Natural killer cell (primary cell): ENCODE measurements around the gene SLC8A1. TPM values are rescaled to one million over a fixed set of nuclear protein-coding genes. Genes with fewer than 3 reads are reported as not detected.

Experiments
- ATAC-seq, 3 donors: fragments of 150-1000 bp in 2 of 3; fragments of 200-7000 bp in 1 of 3; cut with Tn5 transposase; 1 replicate in 1 of 3; 2 replicates in 2 of 3; pipeline ENCODE4 v1.10.0; 2021; ENCODE audit warnings: mild to moderate bottlenecking in 2 of 3, moderate library complexity in 2 of 3
- DNase-seq, 2 donors: peaks; one replicate each; pipeline versions ENCODE4 v3.0.0 to v3.0.0-alpha.2; 2013 to 2021; ENCODE audit warnings: mixed read lengths in 1 of 2
- H3K27ac ChIP-seq: one replicate; pipeline ENCODE4 v1.5.1; 2013; ENCODE audit warnings: mild to moderate bottlenecking, low read length
- H3K27me3 ChIP-seq: one replicate; pipeline ENCODE4 v1.6.1; 2013; ENCODE audit warnings: low read length; ENCODE audit not compliant: control insufficient read depth, insufficient read depth
- H3K36me3 ChIP-seq: one replicate; pipeline ENCODE4 v1.6.1; 2013; ENCODE audit warnings: low read length; ENCODE audit not compliant: control insufficient read depth, insufficient read depth
- H3K4me1 ChIP-seq: one replicate; pipeline ENCODE4 v1.6.1; 2013; ENCODE audit warnings: low read length; ENCODE audit not compliant: control insufficient read depth, insufficient read depth
- H3K4me3 ChIP-seq: one replicate; pipeline ENCODE4 v1.5.1; 2013; ENCODE audit warnings: low read length
- H3K9me3 ChIP-seq: one replicate; pipeline ENCODE4 v1.6.1; 2013; ENCODE audit warnings: low read length; ENCODE audit not compliant: control insufficient read depth, insufficient read depth
- H3K27ac Mint-ChIP-seq, 2 donors: one replicate each; pipeline ENCODE4 v1.8.0; 2022; ENCODE audit warnings: mild to moderate bottlenecking in 2 of 2, mixed read lengths in 2 of 2, moderate library complexity in 1 of 2
- H3K27me3 Mint-ChIP-seq, 2 donors: one replicate each; pipeline ENCODE4 v1.8.0; 2022; ENCODE audit warnings: low read depth in 2 of 2, mixed read lengths in 2 of 2
- H3K36me3 Mint-ChIP-seq: one replicate; pipeline ENCODE4 v1.8.0; 2022; ENCODE audit warnings: mixed read lengths
- H3K4me1 Mint-ChIP-seq, 2 donors: one replicate each; pipeline ENCODE4 v1.8.0; 2022; ENCODE audit warnings: mixed read lengths in 2 of 2
- H3K4me3 Mint-ChIP-seq: one replicate; pipeline ENCODE4 v1.8.0; 2022; ENCODE audit warnings: mild to moderate bottlenecking, moderate library complexity, mixed read lengths
- H3K9me3 Mint-ChIP-seq, 2 donors: one replicate each; pipeline ENCODE4 v1.8.0; 2022; ENCODE audit warnings: mixed read lengths in 2 of 2
- WGBS: methylation state at CpG from one replicate; pipeline ENCODE4 v1.1.7; 2013; ENCODE audit warnings: missing lambda C conversion rate; ENCODE audit not compliant: insufficient coverage; 5-methylcytosine and 5-hydroxymethylcytosine counted together
- intact Hi-C: fragments of 100-400 bp; cut with micrococcal nuclease; formaldehyde crosslinking; loops from one replicate; pipeline ENCODE4 v1.14.2; 2022
- total RNA-seq, 4 donors: library from RNA; stranded (reverse); fragments of 120-200 nt in 1 of 4; gene quantifications; one replicate each; pipeline versions ENCODE4 v1.2.3 to v1.2.4, GENCODE V29; 2013 to 2022
- TF ChIP-seq, protein P1 (sequence below): fragments of 200-600 bp; IDR thresholded peaks from one replicate; pipeline ENCODE4 v1.8.0; 2022; ENCODE audit warnings: antibody characterized with exemption

SLC8A1 gene
- total RNA-seq, 3 donors from 2014 or later (not counting 1 experiment from before 2014, with no cell fraction given), result 1.4 to 4.7 (median 3.6) TPM

DNA sequence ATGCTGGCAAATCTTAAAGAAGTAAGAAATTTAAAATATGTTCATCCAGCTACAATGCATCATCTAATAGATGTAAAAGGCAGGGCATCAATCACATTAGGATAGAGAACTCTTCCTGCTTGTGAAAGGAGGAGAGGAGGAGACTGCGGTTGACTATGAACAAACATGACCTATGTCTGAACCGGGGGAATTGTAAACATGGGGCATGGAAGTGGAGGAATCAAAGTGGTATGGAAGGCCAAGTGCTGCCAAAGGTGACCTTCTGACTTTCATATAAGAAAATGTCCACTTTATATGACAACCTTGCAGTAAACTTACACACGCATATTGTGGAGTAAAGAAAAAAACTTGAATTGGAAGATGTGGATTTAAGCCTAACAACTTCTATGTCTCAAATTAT, 20.0 kb upstream of the SLC8A1 start:
- Mint-ChIP-seq H3K4me1 (no peaks in the 10 kb centered on the region), H3K36me3 (no peaks in the 10 kb centered on the region), H3K9me3 (peaks cover 0 to 9% of the 10 kb centered on the region in 2 donors), H3K27me3 (no peaks in the 10 kb centered on the region), H3K4me3 (no peak overlapping the region), H3K27ac (no peak overlapping the region)
- DNase-seq, result no peak
- Histone ChIP-seq H3K36me3 (no peaks in the 10 kb centered on the region), H3K27ac (no peak overlapping the region), H3K27me3 (no peaks in the 10 kb centered on the region), H3K9me3 (no peaks in the 10 kb centered on the region), H3K4me3 (no peak overlapping the region), H3K4me1 (no peaks in the 10 kb centered on the region)
- TF ChIP-seq, protein P1, sequence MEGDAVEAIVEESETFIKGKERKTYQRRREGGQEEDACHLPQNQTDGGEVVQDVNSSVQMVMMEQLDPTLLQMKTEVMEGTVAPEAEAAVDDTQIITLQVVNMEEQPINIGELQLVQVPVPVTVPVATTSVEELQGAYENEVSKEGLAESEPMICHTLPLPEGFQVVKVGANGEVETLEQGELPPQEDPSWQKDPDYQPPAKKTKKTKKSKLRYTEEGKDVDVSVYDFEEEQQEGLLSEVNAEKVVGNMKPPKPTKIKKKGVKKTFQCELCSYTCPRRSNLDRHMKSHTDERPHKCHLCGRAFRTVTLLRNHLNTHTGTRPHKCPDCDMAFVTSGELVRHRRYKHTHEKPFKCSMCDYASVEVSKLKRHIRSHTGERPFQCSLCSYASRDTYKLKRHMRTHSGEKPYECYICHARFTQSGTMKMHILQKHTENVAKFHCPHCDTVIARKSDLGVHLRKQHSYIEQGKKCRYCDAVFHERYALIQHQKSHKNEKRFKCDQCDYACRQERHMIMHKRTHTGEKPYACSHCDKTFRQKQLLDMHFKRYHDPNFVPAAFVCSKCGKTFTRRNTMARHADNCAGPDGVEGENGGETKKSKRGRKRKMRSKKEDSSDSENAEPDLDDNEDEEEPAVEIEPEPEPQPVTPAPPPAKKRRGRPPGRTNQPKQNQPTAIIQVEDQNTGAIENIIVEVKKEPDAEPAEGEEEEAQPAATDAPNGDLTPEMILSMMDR, result no peak
- intact Hi-C loops, result no loop called here
- ATAC-seq, result no peak
- 100% methylated on average over 2 of the region's 3 CpGs for WGBS

DNA sequence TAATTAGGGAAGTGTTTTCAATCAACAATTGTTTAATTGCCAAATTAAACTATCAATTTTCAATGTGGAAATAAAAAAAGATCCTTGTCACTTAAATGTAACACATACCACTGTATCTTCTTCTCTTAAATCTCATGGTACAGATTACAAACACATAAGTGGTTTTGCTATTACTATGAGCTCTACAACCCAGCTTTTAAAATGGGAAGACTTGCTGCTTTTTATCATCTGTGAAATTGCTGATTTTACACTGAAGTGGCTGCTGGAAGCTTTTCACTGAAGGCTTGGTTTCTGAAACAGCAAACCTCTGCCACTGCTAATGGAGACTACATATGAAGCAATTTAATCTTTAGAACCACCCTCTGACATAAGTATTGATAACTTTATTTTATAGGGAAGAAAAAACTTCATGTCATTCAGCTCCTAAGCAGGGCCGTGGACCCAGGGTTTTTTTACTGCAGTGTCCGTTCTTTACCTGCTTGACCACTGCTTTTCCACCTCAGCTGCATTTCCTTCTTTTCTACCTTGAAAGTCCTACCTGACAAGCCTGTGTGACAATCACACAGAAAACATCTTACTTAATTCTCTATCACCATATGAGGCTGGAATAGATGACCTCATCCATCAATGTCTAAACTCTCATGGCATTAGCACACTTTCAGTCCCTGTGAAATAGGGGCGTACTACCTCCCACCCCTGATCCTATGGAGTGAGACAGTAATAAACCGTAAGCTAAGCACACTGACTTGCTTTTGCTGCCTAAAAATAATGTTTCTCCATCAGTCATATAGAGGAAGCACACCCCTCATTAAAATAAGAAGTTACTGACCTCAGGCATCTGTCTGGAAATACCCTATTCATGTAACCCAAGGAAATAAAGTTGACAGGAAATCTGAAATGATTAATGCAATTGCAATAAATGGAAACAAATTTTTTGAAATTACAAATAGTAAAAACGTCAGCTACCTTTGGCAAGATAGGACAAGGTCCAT, 19.2 kb upstream of the SLC8A1 start:
- H3K27me3 Mint-ChIP-seq, result no peaks in the 10 kb centered on the region
- WGBS, result 71% methylated on average over 4 of the region's 5 CpGs
- H3K36me3 Mint-ChIP-seq, result no peaks in the 10 kb centered on the region
- no peaks in the 10 kb centered on the region for H3K4me1 Mint-ChIP-seq
- intact Hi-C loops, result no loop called here
- ATAC-seq, result no peak
- Histone ChIP-seq H3K36me3 (no peaks in the 10 kb centered on the region), H3K27me3 (no peaks in the 10 kb centered on the region), H3K27ac (no peak overlapping the region), H3K9me3 (no peaks in the 10 kb centered on the region), H3K4me3 (no peak overlapping the region), H3K4me1 (no peaks in the 10 kb centered on the region)
- no peak overlapping the region for H3K27ac Mint-ChIP-seq
- TF ChIP-seq, protein P1, result no peak
- H3K9me3 Mint-ChIP-seq, result peaks cover 0 to 7% of the 10 kb centered on the region in 2 donors
- no peak overlapping the region for H3K4me3 Mint-ChIP-seq
- no peak for DNase-seq

DNA sequence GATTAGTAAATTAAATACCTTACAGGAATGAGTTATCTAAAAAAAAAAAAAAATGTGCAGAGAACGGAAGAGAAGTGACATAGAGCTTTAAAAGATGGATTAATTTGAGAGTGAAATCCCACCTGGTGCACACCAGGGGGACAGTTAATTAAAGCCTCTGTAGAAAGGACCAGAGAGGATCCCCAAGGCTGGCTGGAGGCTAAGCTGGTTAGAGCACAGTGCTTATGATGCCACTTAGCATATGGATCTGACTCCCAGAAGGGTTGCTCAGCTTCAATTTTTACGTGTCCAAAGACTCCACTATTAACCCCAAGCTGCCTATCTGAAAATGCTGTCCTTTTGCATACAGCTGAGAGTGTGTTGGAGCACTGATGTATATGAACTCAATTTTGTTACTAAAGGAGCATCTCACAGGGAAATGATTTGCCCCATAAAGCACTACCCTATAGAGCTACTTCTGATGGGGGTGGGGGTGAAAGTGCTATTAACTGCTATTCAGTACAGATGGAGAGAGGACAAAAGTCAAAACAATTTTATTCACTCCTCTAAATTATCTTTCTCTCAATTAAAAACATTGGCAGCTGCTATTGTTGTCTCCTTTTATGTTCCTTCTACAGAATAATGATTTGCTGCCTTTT, 15.2 kb upstream of the SLC8A1 start:
- no peaks in the 10 kb centered on the region for H3K36me3 Mint-ChIP-seq
- no peak for ATAC-seq
- TF ChIP-seq, protein P1, result no peak
- intact Hi-C loops, result no loop called here
- H3K27ac ChIP-seq, result no peak overlapping the region
- H3K27me3 ChIP-seq, result no peaks in the 10 kb centered on the region
- 91% methylated on average over 2 of the region's 2 CpGs for WGBS
- no peaks in the 10 kb centered on the region for H3K4me1 Mint-ChIP-seq
- H3K4me3 Mint-ChIP-seq, result no peak overlapping the region
- H3K4me1 ChIP-seq, result no peaks in the 10 kb centered on the region
- peaks cover 0 to 5% of the 10 kb centered on the region in 2 donors for H3K9me3 Mint-ChIP-seq
- H3K27me3 Mint-ChIP-seq, result no peaks in the 10 kb centered on the region
- DNase-seq, result no peak
- H3K4me3 ChIP-seq, result no peak overlapping the region
- H3K27ac Mint-ChIP-seq, result no peak overlapping the region
- H3K36me3 ChIP-seq, result no peaks in the 10 kb centered on the region
- H3K9me3 ChIP-seq, result no peaks in the 10 kb centered on the region
